Upper lobe of left lung (tissue), 6 donors: ENCODE data around the gene WDR81. TPM values are rescaled to one million over a fixed set of nuclear protein-coding genes. Genes with fewer than 3 reads are reported as not detected.

Source experiments
- ATAC-seq, 2 donors: fragments of 200-7000 bp; cut with Tn5 transposase; one replicate each; pipeline ENCODE4 v1.9.1; 2022; ENCODE audit warnings: mild to moderate bottlenecking in 2 of 2, moderate library complexity in 2 of 2; ENCODE audit not compliant: low FRiP score in 2 of 2
- DNase-seq, 2 donors: peaks; one replicate each; pipeline ENCODE4 v3.0.0-alpha.2; 2019 to 2020
- H3K27ac ChIP-seq, 4 donors: fragments of 200-600 bp; sonication (generic); one replicate each; pipeline ENCODE4 v1.5.1; 2016 to 2019
- H3K27me3 ChIP-seq, 4 donors: fragments of 200-600 bp; sonication (generic); one replicate each; pipeline ENCODE4 v1.5.1; 2017 to 2019
- H3K36me3 ChIP-seq, 4 donors: fragments of 200-600 bp; sonication (generic); one replicate each; pipeline ENCODE4 v1.5.1; 2016 to 2019
- H3K4me1 ChIP-seq, 4 donors: fragments of 200-600 bp; sonication (generic); one replicate each; pipeline ENCODE4 v1.5.1; 2018 to 2019
- H3K4me3 ChIP-seq, 4 donors: fragments of 200-600 bp; sonication (generic); one replicate each; pipeline ENCODE4 v1.5.1; 2017 to 2019; ENCODE audit warnings: mild to moderate bottlenecking in 2 of 4, moderate library complexity in 1 of 4
- H3K9me3 ChIP-seq, 4 donors: fragments of 200-600 bp; sonication (generic); one replicate each; pipeline ENCODE4 v1.5.1; 2018 to 2019
- EP300 ChIP-seq, 4 donors: sonication (generic); formaldehyde crosslinking; IDR thresholded peaks; one replicate each; pipeline ENCODE4 v1.5.1; 2017; ENCODE audit warnings: antibody characterized with exemption in 4 of 4, control low read depth in 2 of 4
- POLR2A ChIP-seq, 4 donors: fragments of 450-650 bp; IDR thresholded peaks; one replicate each; pipeline ENCODE4 v1.5.1; 2016 to 2017; ENCODE audit warnings: antibody characterized with exemption in 4 of 4, mild to moderate bottlenecking in 2 of 4
- POLR2AphosphoS5 ChIP-seq, 2 donors: sonication (generic); formaldehyde crosslinking; IDR thresholded peaks; one replicate each; pipeline ENCODE4 v1.5.1; 2017; ENCODE audit warnings: antibody characterized with exemption in 2 of 2
- WGBS, 2 donors: methylation state at CpG; one replicate each; pipeline ENCODE4 v1.1.5; 2017 to 2018; 5-methylcytosine and 5-hydroxymethylcytosine counted together
- total RNA-seq, 6 donors: library from RNA; depleted of rRNA in 4 of 6; stranded (reverse); fragments of >200 nt in 4 of 6; gene quantifications; one replicate each; pipeline versions ENCODE4 v1.1.0 to v1.2.1, GENCODE V29; 2016 to 2021
- TF ChIP-seq, protein P1 (sequence below), 6 experiments: fragments of 450-650 bp in 4 of 6; fragments of 200-600 bp in 2 of 6; sonication (generic) in 2 of 6; IDR thresholded peaks; one replicate each; pipeline ENCODE4 v1.5.1; 2016 to 2019; ENCODE audit warnings: antibody characterized with exemption in 6 of 6
- donor health status: DM: no; HTN: no; CAD: no; lungs with moderate emphysema.
- donor health status: DM: no; HTN: yes; CAD: no; lungs with severe emphysema.

WDR81 gene
- total RNA-seq, 6 donors from 2014 or later = 47.4 to 162 (median 60.8) TPM

DNA sequence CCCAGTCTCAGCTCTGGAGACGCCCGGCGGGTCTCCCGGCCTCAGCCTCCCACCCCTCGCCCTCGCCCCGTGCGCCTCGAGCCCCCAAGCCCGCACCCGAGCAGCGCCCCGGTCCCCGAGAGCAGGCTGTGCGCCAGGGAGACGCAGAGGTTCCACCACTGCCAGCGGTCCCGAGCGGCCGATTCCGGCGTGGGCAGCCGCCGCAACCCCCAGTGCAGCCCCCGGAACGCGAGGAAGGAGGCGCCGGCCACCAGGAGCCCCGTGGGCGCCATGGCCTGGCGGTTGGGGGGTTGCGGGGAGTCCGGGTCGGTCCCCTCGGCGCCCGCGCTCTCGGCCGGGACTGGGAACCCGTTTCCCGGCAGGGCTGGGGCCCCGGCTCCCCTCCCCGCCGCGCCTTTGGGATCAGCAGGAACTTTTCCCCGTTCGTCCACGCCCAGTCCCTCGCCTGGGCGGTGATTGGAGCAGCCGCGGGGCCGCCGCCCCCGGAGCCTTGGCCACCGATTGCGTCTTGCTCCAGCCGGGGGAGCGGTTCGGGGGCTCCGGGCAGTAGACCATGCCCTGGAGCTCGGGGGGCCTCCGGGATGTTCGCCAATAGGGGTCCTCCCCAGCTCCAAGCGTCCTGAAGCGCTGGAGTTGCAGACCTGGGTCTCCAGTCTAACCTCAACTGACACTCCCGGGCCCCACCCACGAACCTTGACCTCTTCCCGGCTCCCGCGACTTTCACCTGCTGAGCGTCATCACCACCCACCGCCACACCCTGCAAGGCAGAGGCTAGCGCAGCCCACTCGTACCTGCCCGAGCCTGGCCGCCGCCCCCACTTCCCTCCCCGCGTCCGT, 14.3 kb upstream of the WDR81 start, which contains the start of gene TLCD2:
TSS of gene TLCD2 (minus strand) at position 407 of the 836 bp plus-strand sequence. CDS start at position 272, 135 bp downstream.
- peak within 1 kb of the TSS; percentile 43 to 87 (median 64) for H3K4me3 ChIP-seq
- no peaks in the 10 kb centered on the region for H3K27me3 ChIP-seq
- 5 to 11% methylated on average over 17 to 50 of the region's 83 CpGs for WGBS, 2 donors
- H3K27ac ChIP-seq = peak within 1 kb of the TSS; percentile 64 to 93 (median 86)
- no peaks in the 10 kb centered on the region for H3K9me3 ChIP-seq
- DNase-seq (peak; percentile 85 to 94), ATAC-seq (peak; percentile 74 to 77)
- TF ChIP-seq, protein P1, sequence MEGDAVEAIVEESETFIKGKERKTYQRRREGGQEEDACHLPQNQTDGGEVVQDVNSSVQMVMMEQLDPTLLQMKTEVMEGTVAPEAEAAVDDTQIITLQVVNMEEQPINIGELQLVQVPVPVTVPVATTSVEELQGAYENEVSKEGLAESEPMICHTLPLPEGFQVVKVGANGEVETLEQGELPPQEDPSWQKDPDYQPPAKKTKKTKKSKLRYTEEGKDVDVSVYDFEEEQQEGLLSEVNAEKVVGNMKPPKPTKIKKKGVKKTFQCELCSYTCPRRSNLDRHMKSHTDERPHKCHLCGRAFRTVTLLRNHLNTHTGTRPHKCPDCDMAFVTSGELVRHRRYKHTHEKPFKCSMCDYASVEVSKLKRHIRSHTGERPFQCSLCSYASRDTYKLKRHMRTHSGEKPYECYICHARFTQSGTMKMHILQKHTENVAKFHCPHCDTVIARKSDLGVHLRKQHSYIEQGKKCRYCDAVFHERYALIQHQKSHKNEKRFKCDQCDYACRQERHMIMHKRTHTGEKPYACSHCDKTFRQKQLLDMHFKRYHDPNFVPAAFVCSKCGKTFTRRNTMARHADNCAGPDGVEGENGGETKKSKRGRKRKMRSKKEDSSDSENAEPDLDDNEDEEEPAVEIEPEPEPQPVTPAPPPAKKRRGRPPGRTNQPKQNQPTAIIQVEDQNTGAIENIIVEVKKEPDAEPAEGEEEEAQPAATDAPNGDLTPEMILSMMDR (IDR thresholded peaks at IDR 0.05) = peak in 1 of 6 experiments; percentile 19
- TF ChIP-seq POLR2AphosphoS5 (IDR thresholded peaks at IDR 0.05) = peak; percentile 36 to 70
- no peak for TF ChIP-seq EP300 (IDR thresholded peaks at IDR 0.05)
- TF ChIP-seq POLR2A (IDR thresholded peaks at IDR 0.05) = peak in 2 of 4 donors; percentile 56 to 85
- H3K36me3 ChIP-seq = peaks cover 4 to 40% (median 19%) of the 10 kb centered on the region in 4 donors
- peaks cover 44 to 64% (median 49%) of the 10 kb centered on the region in 4 donors for H3K4me1 ChIP-seq

DNA sequence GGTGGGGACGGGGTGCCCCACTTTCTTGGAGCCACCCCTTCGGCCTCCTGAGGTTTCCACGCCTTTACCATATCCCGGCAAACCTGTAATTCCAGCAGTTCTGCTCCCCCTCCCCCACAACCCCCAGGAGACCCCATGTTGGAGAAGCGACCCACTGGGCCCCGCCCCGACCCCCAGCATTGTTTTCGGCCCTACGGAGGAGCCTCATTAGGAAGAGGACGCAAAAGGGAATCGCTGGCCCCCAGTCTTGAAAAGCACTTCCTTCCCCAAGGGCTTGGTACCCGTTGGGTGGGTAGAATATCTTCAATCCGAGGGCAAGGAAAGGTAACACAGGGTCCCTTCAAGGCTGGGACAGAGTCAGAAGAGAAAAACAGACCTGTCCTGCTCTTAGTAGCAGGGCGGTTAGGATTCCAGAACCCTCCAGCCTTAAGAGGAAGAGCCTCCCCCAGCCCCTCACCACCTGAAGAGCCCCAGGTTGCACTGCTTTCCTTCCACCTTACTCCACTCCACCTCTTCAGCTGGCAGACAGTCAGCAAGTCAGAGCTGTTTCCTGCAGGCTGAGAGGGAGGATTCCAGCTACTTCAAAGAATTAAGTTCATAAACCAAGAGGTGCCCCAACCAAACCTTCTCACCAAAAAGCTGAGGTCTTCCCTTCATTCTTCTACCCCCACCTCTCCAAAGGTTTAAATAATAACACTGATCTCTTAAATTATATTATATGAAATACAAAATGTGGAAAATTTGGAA, 13.5 kb upstream of the WDR81 start:
- H3K4me1 ChIP-seq = peaks cover 45 to 64% (median 49%) of the 10 kb centered on the region in 4 donors
- H3K4me3 ChIP-seq = peak overlapping the region; percentile 43 to 87 (median 64)
- H3K27me3 ChIP-seq = no peaks in the 10 kb centered on the region
- TF ChIP-seq EP300 (IDR thresholded peaks at IDR 0.05) (no peak), POLR2AphosphoS5 (IDR thresholded peaks at IDR 0.05) (peak in 1 of 2 donors; percentile 7)
- peaks cover 4 to 40% (median 19%) of the 10 kb centered on the region in 4 donors for H3K36me3 ChIP-seq
- H3K27ac ChIP-seq = peak overlapping the region; percentile 64 to 93 (median 86)
- DNase-seq (peak in 1 of 2 donors; percentile 37), ATAC-seq (no peak)
- 26 to 30% methylated on average over 9 to 14 of the region's 14 CpGs for WGBS, 2 donors
- H3K9me3 ChIP-seq = no peaks in the 10 kb centered on the region

DNA sequence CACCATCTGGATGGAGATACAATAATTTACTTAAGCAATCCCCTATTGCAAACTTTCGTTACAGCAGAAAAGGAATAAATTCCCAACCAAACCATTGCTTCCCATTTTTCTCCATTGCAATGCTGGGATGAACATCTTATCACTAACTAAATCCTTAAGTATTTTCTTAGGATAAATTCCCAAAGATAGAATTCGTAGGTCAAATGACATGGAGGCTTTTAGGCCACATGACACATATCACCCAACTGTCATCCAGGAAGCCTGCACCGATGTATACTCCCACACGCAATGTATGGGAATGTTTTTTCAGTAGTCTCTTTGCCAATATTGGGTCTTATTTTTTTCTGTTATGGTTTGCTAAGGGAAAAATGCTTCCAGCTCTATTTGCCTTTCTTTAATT, 12.7 kb upstream of the WDR81 start:
- WGBS, 2 donors = 74 to 81% methylated on average over 4 of the region's 4 CpGs
- no peak for DNase-seq
- no peak for ATAC-seq
- no peaks in the 10 kb centered on the region for H3K9me3 ChIP-seq
- TF ChIP-seq EP300 (IDR thresholded peaks at IDR 0.05) (no peak), POLR2A (IDR thresholded peaks at IDR 0.05) (no peak)
- no peak overlapping the region for H3K27ac ChIP-seq
- H3K4me3 ChIP-seq = no peak overlapping the region
- peaks cover 45 to 64% (median 49%) of the 10 kb centered on the region in 4 donors for H3K4me1 ChIP-seq
- no peaks in the 10 kb centered on the region for H3K27me3 ChIP-seq
- peaks cover 4 to 40% (median 19%) of the 10 kb centered on the region in 4 donors for H3K36me3 ChIP-seq

DNA sequence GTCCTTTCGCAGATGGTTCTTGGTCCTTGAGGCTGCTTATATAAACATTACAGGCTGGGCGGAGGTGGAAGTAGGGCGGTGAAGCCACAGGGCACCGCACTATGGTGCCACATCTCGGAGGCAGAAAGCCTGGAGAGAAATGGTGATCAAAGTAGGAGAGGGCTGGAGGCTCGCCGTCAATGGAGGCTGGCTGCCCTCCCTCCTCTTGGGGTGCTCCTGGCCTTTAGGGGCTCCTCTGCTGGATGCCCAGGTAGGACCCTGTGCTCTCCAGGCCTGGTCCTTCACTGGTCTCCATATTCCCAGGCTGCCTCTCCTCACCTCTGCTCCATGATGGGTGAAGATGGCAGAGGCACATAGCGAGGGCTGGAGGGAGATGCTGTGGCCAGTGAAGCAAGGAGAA, 12.2 kb upstream of the WDR81 start:
- TF ChIP-seq, protein P1 (IDR thresholded peaks at IDR 0.05) = no peak
- TF ChIP-seq POLR2A (IDR thresholded peaks at IDR 0.05) = no peak
- TF ChIP-seq POLR2AphosphoS5 (IDR thresholded peaks at IDR 0.05) = no peak
- Histone ChIP-seq H3K36me3 (peaks cover 4 to 36% (median 19%) of the 10 kb centered on the region in 4 donors), H3K27me3 (no peaks in the 10 kb centered on the region), H3K9me3 (no peaks in the 10 kb centered on the region), H3K4me3 (peak overlapping the region in 1 of 4 donors; percentile 68), H3K27ac (peak overlapping the region in 2 of 4 donors; percentile 97 to 100), H3K4me1 (peaks cover 45 to 64% (median 49%) of the 10 kb centered on the region in 4 donors)
- ATAC-seq (no peak), DNase-seq (no peak)
- WGBS, 2 donors = 74 to 90% methylated on average over 8 of the region's 8 CpGs

DNA sequence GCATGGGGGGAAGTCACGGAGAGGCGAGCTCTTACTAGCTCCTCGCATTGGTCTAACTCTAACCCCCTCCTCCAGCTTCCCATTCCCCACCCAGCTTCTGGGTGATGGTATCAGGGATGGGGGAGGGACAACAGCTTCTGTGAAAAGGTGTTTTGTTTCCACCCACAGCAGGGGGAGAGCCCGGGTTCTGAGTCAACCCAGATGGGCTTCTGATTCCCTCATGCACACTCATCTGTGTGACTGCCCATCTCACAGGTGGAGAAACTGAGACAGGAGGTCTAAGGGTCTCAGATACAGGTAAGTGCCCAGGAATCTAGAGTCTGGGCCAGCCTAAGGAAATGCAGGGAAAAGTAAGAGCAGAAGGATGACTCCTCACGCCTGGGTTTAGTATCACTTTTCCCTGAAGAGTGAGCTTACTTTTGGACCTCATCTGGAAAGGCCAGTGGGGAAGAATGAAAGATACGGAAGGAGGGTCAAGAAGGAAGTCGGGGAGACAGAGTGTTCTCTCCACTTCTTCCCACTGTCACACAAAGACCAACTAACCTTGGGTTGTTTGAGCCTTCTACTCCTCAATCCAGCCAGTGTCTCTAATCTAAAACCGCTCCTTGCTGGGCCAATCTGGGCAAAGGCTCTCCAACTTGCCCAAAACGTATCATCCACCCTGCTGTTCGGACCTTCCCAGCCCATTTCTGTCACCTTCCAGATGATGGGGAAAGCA, 11.2 kb upstream of the WDR81 start:
- 54 to 72% methylated on average over 10 of the region's 10 CpGs for WGBS, 2 donors
- Histone ChIP-seq H3K36me3 (peaks cover 4 to 32% (median 19%) of the 10 kb centered on the region in 4 donors), H3K9me3 (no peaks in the 10 kb centered on the region), H3K27me3 (no peaks in the 10 kb centered on the region), H3K4me3 (peak overlapping the region; percentile 43 to 95 (median 72)), H3K4me1 (peaks cover 53 to 72% (median 59%) of the 10 kb centered on the region in 4 donors), H3K27ac (peak overlapping the region; percentile 81 to 100 (median 96))
- TF ChIP-seq POLR2A (IDR thresholded peaks at IDR 0.05) = no peak
- no peak for TF ChIP-seq POLR2AphosphoS5 (IDR thresholded peaks at IDR 0.05)
- no peak for TF ChIP-seq EP300 (IDR thresholded peaks at IDR 0.05)
- TF ChIP-seq, protein P1 (IDR thresholded peaks at IDR 0.05) = no peak
- ATAC-seq (no peak), DNase-seq (no peak)
